WERI-Rb-1 (cell line): Measurements from ENCODE around the gene STK35.

ENCODE experiments used
- DNase-seq: peaks from one replicate; pipeline ENCODE4 v3.0.0-alpha.2; 2020
- H3K27ac ChIP-seq: fragments of 250-450 bp; sonication (Bioruptor Pico); 2 replicates; pipeline ENCODE4 v1.5.1; 2020; ENCODE audit warnings: mild to moderate bottlenecking, moderate library complexity
- H3K27me3 ChIP-seq: fragments of 250-450 bp; sonication (Bioruptor Pico); 2 replicates; pipeline ENCODE4 v1.5.1; 2021; ENCODE audit warnings: mild to moderate bottlenecking, low read depth, moderate library complexity; ENCODE audit not compliant: insufficient read depth, severe bottlenecking
- H3K36me3 ChIP-seq: fragments of 250-450 bp; sonication (Bioruptor Pico); 2 replicates; pipeline ENCODE4 v1.5.1; 2020; ENCODE audit warnings: mild to moderate bottlenecking, moderate library complexity
- H3K4me3 ChIP-seq: 2 replicates; pipeline ENCODE4 v1.5.1; 2011; ENCODE audit warnings: low read depth, mild to moderate bottlenecking, control low read depth, low read length
- H3K9me3 ChIP-seq: fragments of 250-450 bp; sonication (Bioruptor Pico); 2 replicates; pipeline ENCODE4 v1.5.1; 2021; ENCODE audit warnings: mild to moderate bottlenecking, moderate library complexity; ENCODE audit not compliant: severe bottlenecking
- TF ChIP-seq, protein P1 (sequence below): IDR thresholded peaks from 2 replicates; pipeline ENCODE4 v1.5.1; 2011; ENCODE audit warnings: low read depth, mild to moderate bottlenecking, control low read depth, inconsistent platforms, low read length

STK35 gene

GRCh38 chr20:2086980-2087377, 14.6 kb upstream of the STK35 start:
- Histone ChIP-seq H3K4me3 (no peak overlapping the region), H3K9me3 (no peaks in the 10 kb centered on the region), H3K36me3 (no peaks in the 10 kb centered on the region), H3K27ac (no peak overlapping the region), H3K27me3 (no peaks in the 10 kb centered on the region)
- TF ChIP-seq, protein P1, sequence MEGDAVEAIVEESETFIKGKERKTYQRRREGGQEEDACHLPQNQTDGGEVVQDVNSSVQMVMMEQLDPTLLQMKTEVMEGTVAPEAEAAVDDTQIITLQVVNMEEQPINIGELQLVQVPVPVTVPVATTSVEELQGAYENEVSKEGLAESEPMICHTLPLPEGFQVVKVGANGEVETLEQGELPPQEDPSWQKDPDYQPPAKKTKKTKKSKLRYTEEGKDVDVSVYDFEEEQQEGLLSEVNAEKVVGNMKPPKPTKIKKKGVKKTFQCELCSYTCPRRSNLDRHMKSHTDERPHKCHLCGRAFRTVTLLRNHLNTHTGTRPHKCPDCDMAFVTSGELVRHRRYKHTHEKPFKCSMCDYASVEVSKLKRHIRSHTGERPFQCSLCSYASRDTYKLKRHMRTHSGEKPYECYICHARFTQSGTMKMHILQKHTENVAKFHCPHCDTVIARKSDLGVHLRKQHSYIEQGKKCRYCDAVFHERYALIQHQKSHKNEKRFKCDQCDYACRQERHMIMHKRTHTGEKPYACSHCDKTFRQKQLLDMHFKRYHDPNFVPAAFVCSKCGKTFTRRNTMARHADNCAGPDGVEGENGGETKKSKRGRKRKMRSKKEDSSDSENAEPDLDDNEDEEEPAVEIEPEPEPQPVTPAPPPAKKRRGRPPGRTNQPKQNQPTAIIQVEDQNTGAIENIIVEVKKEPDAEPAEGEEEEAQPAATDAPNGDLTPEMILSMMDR: no peak
- DNase-seq: no peak

- Histone ChIP-seq H3K27ac (no peak overlapping the region), H3K36me3 (no peaks in the 10 kb centered on the region), H3K4me3 (no peak overlapping the region), H3K27me3 (no peaks in the 10 kb centered on the region), H3K9me3 (no peaks in the 10 kb centered on the region)
- TF ChIP-seq, protein P1: no peak
- no peak for DNase-seq
These were observed 12.7 kb upstream of the STK35 start for GRCh38 chr20:2088891-2089290.

DNA sequence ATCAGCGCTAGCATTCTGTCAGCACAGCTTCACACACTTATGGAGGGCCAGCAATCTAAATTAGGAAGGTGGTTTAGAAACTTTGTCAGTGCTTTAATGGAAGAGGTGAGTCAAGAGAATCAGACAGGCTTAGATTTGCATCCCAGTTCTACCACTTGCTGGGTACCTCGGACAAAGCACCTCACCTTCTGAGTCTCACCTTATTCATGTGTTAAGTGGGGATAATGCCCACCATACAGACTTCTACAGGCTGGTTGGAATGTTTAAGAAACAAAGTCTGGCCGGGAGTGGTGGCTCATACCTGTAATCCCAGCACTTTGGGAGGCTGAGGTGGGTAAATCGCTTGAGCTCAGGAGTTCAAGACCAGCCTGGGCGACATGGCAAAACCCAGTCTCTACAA, 12.2 kb upstream of the STK35 start:
- TF ChIP-seq, protein P1: no peak
- Histone ChIP-seq H3K36me3 (no peaks in the 10 kb centered on the region), H3K27ac (no peak overlapping the region), H3K9me3 (no peaks in the 10 kb centered on the region), H3K27me3 (no peaks in the 10 kb centered on the region), H3K4me3 (no peak overlapping the region)
- DNase-seq: no peak

DNA sequence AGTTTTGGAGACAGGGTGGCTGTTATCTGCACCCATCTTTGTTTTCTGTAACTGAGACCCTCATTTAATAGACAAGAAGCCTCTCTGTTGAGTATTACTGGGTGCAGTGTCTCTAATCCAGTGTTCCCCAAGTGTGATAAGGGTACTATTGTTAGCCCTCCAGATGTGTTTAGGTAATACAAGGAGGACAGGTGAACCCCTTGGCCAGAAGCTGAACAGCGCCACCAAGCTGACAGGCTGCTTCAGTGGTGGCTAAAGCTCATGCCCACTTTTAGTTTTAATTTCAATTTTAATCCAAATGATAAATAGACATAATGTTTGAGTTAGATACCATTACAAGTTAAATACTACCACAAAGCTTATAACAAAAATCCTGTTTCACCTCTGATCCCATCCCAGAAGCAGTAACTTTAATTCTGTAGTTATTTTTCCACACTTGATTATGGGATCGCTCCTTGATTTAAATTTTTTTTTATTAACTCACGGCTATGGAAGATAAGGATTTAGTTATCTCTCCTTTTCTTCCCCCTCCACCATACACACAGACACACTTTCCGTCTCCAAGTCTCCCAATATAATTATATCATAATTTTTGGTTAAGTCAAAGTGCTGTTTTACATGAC, 8.4 kb upstream of the STK35 start:
- no peaks in the 10 kb centered on the region for H3K27me3 ChIP-seq
- no peak overlapping the region for H3K27ac ChIP-seq
- TF ChIP-seq, protein P1: peak; percentile 83
- H3K9me3 ChIP-seq: no peaks in the 10 kb centered on the region
- H3K4me3 ChIP-seq: no peak overlapping the region
- DNase-seq: peak; percentile 58
- H3K36me3 ChIP-seq: no peaks in the 10 kb centered on the region

GRCh38 chr20:2093883-2094282, 7.7 kb upstream of the STK35 start:
- Histone ChIP-seq H3K36me3 (no peaks in the 10 kb centered on the region), H3K4me3 (no peak overlapping the region), H3K27ac (no peak overlapping the region), H3K27me3 (no peaks in the 10 kb centered on the region), H3K9me3 (no peaks in the 10 kb centered on the region)
- no peak for DNase-seq
- TF ChIP-seq, protein P1: no peak
